Kidney capillary endothelial cell (primary cell): ENCODE measurements around the gene METTL1.
"Not testable (repeated sequence)": the region's sequence is repeated elsewhere in the genome, so short reads cannot be mapped to it uniquely, and the experiment has no call there.

Source experiments
- DNase-seq: peaks from one replicate; pipeline ENCODE4 v3.0.0-alpha.2; 2018; ENCODE audit warnings: low spot score

METTL1 gene

GRCh38 chr12:57724003-57724935 lies 47.6 kb downstream of the METTL1 start:
- DNase-seq: no peak

DNA sequence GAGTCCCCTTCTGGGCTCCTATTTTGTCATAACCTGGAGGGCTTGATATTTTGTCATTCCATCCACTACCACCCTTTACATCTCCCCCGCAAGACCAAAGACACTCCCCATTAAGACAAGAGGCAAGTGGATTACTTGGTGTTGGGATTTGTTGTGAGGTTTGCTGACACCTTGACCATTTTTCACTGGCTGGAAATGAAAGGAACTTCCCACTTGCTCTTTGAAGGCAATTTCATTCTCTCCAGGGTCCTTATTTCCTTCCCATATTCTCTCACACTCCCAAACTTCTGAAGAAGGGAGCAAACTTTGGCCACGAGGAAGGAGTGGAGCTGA lies 48.3 kb downstream of the METTL1 start:
- DNase-seq: no peak

DNA sequence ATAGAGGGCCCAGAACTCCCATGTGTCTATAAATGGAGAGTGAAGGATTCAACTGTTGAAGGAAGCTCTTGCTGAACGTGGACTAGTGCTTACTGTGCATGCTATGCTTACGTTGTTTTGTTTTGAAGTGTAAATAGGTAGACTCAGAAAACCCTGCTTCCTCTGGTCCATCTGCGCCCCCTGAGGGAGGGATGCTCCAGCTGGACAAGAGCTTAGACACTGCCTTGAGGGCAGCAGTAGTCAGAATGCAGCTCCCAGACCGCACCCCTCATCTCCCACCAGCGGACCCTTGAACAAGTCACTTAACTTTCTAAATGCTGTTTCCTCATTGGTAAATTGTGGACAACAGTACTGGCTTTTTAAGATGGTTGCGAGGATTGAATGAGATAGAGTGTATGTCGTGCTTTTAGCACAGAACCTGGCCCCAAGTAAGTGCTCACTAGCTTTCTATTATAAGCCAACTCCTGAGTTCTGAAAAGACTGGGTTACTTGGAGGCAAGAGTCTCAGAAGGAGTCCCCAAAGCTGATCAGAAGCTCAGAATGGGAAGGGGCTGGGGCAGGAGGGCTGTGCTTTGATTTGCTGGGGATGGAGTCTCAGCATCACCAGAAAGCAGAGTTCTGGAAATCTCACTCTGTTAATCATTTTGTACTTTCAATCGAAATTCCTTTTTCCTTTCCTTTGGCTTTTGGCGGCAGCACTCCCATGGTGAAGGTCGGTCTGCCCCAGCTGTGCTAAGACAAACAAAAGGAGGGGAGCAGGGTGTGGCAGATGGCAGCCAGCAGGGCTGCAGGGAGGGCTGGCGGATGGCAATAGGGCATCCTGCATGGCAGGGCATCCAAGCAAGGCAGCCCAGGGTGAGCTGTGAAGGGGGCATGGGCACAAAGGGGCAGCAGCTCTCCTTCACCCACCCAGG lies 48.9 kb downstream of the METTL1 start:
- DNase-seq: no peak

DNA sequence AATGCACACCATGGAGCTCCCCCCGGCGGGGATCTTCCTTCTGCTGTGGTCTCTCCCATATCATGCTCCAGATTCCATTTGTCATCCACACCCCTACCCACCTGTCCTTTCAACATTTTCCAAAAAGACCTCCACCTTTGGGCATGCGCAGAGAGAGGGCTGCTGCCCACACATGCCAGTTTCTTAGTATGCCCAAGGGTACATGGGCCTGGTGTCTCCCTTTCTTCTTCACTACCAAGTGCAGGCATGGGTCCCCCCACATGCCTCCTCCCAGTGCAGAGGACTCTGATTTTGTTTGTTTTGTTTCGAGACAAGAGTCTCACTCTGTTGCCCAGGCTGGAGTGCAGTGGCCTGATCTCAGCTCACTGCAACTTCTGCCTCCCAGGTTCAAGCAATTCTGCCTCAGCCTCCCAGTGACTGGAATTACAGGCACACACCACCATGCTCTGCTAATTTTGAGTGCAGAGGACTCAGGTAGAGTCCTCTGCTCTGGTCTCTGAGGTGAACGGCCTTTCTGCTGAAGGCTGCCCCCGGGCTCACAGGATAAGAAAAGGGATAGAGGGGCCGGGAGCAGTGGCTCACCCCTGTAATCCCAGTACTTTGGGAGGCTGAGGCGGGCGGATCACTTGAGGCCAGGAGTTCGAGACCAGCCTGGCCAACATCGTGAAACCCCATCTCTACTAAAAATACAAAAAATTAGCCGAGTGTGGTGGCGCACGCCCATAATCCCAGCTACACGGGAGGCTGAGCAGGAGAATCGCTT lies 49.9 kb downstream of the METTL1 start:
- not testable (repeated sequence) for DNase-seq

GRCh38 chr12:57720606-57721595 lies 51.0 kb downstream of the METTL1 start:
- no peak for DNase-seq

DNA sequence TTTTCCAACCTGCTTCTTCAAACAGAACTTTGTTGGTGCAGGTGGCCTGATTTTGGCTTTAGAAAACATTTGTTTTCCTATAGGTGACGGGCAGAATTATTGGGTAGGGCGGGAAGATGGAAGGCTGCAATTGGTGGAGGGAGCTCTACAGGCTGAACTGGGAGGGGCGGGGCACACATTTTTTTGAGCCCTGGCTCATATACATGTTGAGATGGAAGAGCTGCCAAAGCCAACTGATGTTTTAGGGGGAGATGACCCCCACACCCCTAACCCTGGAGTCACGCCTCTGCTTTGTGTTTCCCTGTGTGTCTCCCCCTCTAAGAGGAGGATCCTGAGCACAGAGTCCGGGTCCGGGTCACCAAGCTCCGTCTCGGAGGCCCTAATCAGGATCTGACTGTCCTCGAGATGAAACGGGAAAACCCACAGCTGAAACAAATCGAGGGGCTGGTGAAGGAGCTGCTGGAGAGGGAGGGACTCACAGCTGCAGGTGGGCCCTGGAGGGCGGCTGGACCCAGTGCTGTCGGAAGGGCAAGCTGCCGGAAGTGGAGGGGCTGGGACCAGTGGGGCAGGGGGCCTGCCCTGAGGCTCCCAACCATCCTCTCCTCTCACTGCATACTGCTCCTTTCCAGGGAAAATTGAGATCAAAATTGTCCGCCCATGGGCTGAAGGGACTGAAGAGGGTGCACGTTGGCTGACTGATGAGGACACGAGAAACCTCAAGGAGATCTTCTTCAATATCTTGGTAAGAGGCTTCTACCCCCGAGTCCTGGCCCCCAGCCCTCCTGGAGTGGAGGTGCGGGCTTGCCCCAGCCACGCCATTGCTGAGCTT lies 51.9 kb downstream of the METTL1 start:
- no peak for DNase-seq

GRCh38 chr12:57718641-57719528 lies 53.0 kb downstream of the METTL1 start:
- no peak for DNase-seq
